Esophagus muscularis mucosa (tissue), 4 donors: ENCODE measurements around the gene HLA-F. TPM values are rescaled to one million over a fixed set of nuclear protein-coding genes. Genes with fewer than 3 reads are reported as not detected.

Experiments used
- DNase-seq: peaks from one replicate; pipeline ENCODE4 v3.0.0-alpha.2; 2017; ENCODE audit errors: extremely low spot score
- H3K27ac ChIP-seq, 4 donors: fragments of 200-600 bp; sonication (generic); replicated peaks in 1 of 4; 1 replicate in 3 of 4; 2 replicates in 1 of 4; pipeline ENCODE4 v1.5.1; 2016 to 2019; ENCODE audit warnings: mild to moderate bottlenecking in 1 of 4
- H3K27me3 ChIP-seq, 4 donors: fragments of 200-600 bp; sonication (generic); one replicate each; pipeline versions ENCODE4 v1.5.1 to v1.6.0; 2016 to 2019
- H3K36me3 ChIP-seq, 4 donors: fragments of 200-600 bp; sonication (generic); one replicate each; pipeline ENCODE4 v1.5.1; 2016 to 2019
- H3K4me1 ChIP-seq, 4 donors: fragments of 200-600 bp; sonication (generic); one replicate each; pipeline ENCODE4 v1.5.1; 2016 to 2019
- H3K4me3 ChIP-seq, 4 donors: fragments of 200-600 bp; sonication (generic); 1 replicate in 2 of 4; 2 replicates in 2 of 4; pipeline ENCODE4 v1.5.1; 2016 to 2019; ENCODE audit warnings: mild to moderate bottlenecking in 4 of 4, moderate library complexity in 1 of 4
- H3K9me3 ChIP-seq, 4 donors: fragments of 200-600 bp; sonication (generic); 1 replicate in 3 of 4; 2 replicates in 1 of 4; pipeline ENCODE4 v1.5.1; 2016 to 2019
- CTCF ChIP-seq, 3 experiments: fragments of 200-600 bp in 2 of 3; fragments of 450-650 bp in 1 of 3; sonication (generic) in 2 of 3; IDR thresholded peaks; one replicate each; pipeline ENCODE4 v1.5.1; 2017 to 2019; ENCODE audit warnings: antibody characterized with exemption in 3 of 3, mild to moderate bottlenecking in 2 of 3, moderate library complexity in 1 of 3
- EP300 ChIP-seq: sonication (generic); formaldehyde crosslinking; IDR thresholded peaks from one replicate; pipeline ENCODE4 v1.6.1; 2017; ENCODE audit warnings: antibody characterized with exemption
- POLR2A ChIP-seq: fragments of 450-650 bp; IDR thresholded peaks from one replicate; pipeline ENCODE4 v1.6.1; 2017; ENCODE audit warnings: antibody characterized with exemption, moderate library complexity, mild to moderate bottlenecking, low read depth
- POLR2AphosphoS5 ChIP-seq, 2 donors: sonication (generic); formaldehyde crosslinking; IDR thresholded peaks; one replicate each; pipeline ENCODE4 v1.6.1; 2017; ENCODE audit warnings: antibody characterized with exemption in 2 of 2
- WGBS: methylation state at CpG from one replicate; pipeline ENCODE4 v1.1.5; 2018; 5-methylcytosine and 5-hydroxymethylcytosine counted together
- intact Hi-C: fragments of 100-400 bp; cut with DNase I; formaldehyde crosslinking; loops from one replicate; pipeline ENCODE4 v1.15.1; 2023
- total RNA-seq, 4 donors: library from RNA; depleted of rRNA; stranded (reverse); fragments of >200 nt; gene quantifications; one replicate each; pipeline versions ENCODE4 v1.1.0 to v1.2.1, GENCODE V29; 2016

Gene HLA-F
- total RNA-seq, 4 donors from 2014 or later = 36.1 to 69.6 (median 52.8) TPM

- Histone ChIP-seq H3K4me3 (no peak overlapping the region), H3K4me1 (peaks cover 0 to 3% (median 0%) of the 10 kb centered on the region in 4 donors), H3K27me3 (no peaks in the 10 kb centered on the region), H3K36me3 (peaks cover 0 to 23% (median 13%) of the 10 kb centered on the region in 4 donors), H3K27ac (no peak overlapping the region), H3K9me3 (no peaks in the 10 kb centered on the region)
- no peak for DNase-seq
- intact Hi-C loops = loop anchor here (10.0 kb wide), 1 partner anchor 95 kb away; no protein-coding TSS in a partner anchor
- TF ChIP-seq POLR2A (no peak), POLR2AphosphoS5 (IDR thresholded peaks at IDR 0.05) (no peak), EP300 (no peak), CTCF (IDR thresholded peaks at IDR 0.05) (no peak)
- WGBS = 78% methylated on average over 1 of the region's 1 CpG
Observed at GRCh38 chr6:29739882-29740261, 16.6 kb downstream of the HLA-F start.

DNA sequence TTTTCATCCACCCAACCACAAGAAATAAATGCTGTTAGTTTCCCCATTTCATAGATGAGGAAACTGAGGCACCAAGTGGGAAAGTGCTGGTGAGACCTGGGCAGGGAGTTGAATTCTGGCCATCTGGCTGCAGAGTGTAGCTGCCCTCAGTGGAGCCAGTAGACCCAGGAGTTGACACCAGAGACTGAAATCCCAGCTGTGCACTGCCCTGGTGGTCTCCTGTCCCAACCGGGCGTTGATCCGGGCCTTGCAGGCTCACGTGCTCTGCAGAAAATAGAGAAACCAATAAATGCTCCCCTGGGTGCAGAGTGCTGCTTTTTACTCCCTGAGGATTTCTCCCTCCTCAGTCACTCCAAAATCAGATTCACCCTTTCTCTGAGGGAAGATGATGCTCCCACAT, 18.4 kb downstream of the HLA-F start:
- no peaks in the 10 kb centered on the region for H3K27me3 ChIP-seq
- H3K4me3 ChIP-seq = no peak overlapping the region
- no peak for DNase-seq
- TF ChIP-seq POLR2AphosphoS5 (IDR thresholded peaks at IDR 0.05) (no peak), CTCF (IDR thresholded peaks at IDR 0.05) (no peak), EP300 (no peak), POLR2A (no peak)
- WGBS = no CpG with 5 or more reads among the region's 4 CpGs
- intact Hi-C loops = no loop called here
- peaks cover 0 to 27% (median 15%) of the 10 kb centered on the region in 4 donors for H3K36me3 ChIP-seq
- H3K4me1 ChIP-seq = peaks cover 0 to 3% (median 0%) of the 10 kb centered on the region in 4 donors
- H3K9me3 ChIP-seq = no peaks in the 10 kb centered on the region
- no peak overlapping the region for H3K27ac ChIP-seq

GRCh38 chr6:29742127-29742526, 18.9 kb downstream of the HLA-F start:
- peaks cover 0 to 3% (median 2%) of the 10 kb centered on the region in 4 donors for H3K4me1 ChIP-seq
- H3K27me3 ChIP-seq = no peaks in the 10 kb centered on the region
- 73% methylated on average over 4 of the region's 4 CpGs for WGBS
- no peak overlapping the region for H3K27ac ChIP-seq
- TF ChIP-seq POLR2AphosphoS5 (IDR thresholded peaks at IDR 0.05) (no peak), CTCF (IDR thresholded peaks at IDR 0.05) (no peak), EP300 (no peak)
- no peak for DNase-seq
- no peaks in the 10 kb centered on the region for H3K9me3 ChIP-seq
- H3K36me3 ChIP-seq = peaks cover 0 to 27% (median 15%) of the 10 kb centered on the region in 4 donors
- no peak overlapping the region for H3K4me3 ChIP-seq
- intact Hi-C loops = no loop called here

DNA sequence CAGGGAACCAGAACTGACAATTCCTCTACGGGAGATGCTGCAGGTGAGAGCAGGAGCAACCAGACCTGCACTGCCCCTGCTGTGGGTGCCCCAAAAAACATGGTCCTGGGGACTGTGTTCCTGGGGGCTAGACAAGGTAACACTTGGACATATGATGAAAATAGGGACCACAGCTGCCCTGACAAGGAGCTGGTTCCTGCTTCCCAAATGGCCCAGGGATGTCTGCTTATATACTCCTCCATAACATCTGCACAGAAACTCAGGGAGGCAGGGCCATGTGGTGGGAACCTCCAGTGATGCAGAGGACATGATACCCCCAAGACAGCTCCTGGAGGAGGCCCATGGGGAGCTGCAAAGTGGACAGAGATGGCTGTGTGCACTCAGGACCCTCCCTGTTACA, 19.8 kb downstream of the HLA-F start:
- intact Hi-C loops = no loop called here
- 60% methylated on average over 1 of the region's 1 CpG for WGBS
- peaks cover 4 to 12% (median 8%) of the 10 kb centered on the region in 4 donors for H3K4me1 ChIP-seq

More for the DNA sequence above, 19.8 kb downstream of the HLA-F start:
- Histone ChIP-seq H3K27me3 (no peaks in the 10 kb centered on the region), H3K9me3 (no peaks in the 10 kb centered on the region), H3K36me3 (peaks cover 0 to 22% (median 15%) of the 10 kb centered on the region in 4 donors), H3K4me3 (no peak overlapping the region), H3K27ac (no peak overlapping the region)
- TF ChIP-seq POLR2A (no peak), EP300 (no peak), CTCF (IDR thresholded peaks at IDR 0.05) (no peak), POLR2AphosphoS5 (IDR thresholded peaks at IDR 0.05) (no peak)
- DNase-seq = no peak
